HCT116 (cell line): ENCODE data around the gene BET1L. TPM values are rescaled to one million over a fixed set of nuclear protein-coding genes. Genes with fewer than 3 reads are reported as not detected.

ENCODE experiments used
- ATAC-seq: fragments of 200-7000 bp; cut with Tn5 transposase; 2 replicates; pipeline ENCODE4 v1.9.1; 2020; ENCODE audit warnings: mild to moderate bottlenecking, moderate library complexity
- BruUV-seq: library from RNA; stranded (reverse); fragments of 400-500 nt; replicated peaks from 2 replicates; lab custom pipeline; 2021; lab: Mats Ljungman, UMichigan
- CTCF ChIA-PET: fragments of 300-600 bp; sonication (Branson Sonifier 250); formaldehyde crosslinking; loops from one replicate; lab custom pipeline; 2021; ENCODE audit warnings: antibody characterized with exemption; lab: Charles Lee
- POLR2A ChIA-PET: fragments of 300-600, 350-600 bp; sonication (Branson Sonifier 250); formaldehyde crosslinking; loops from one replicate; lab custom pipeline; 2021; ENCODE audit warnings: antibody characterized with exemption; lab: Charles Lee
- RAD21 ChIA-PET, 2 experiments: fragments of 300-600 bp; sonication (Branson Sonifier 250); formaldehyde crosslinking; loops; one replicate each; lab custom pipeline; 2023; ENCODE audit warnings: low total read pairs in 2 of 2; ENCODE audit not compliant: uncharacterized antibody in 2 of 2, unreplicated experiment in 2 of 2, low non-redundant PET in 1 of 2; lab: Charles Lee
- DNase-seq: peaks from one replicate; pipeline ENCODE4 v3.0.0-alpha.2; 2010; ENCODE audit warnings: low read depth, low spot score
- H2AFZ ChIP-seq: fragments of 200-600 bp; shearing (Covaris generic), sonication (generic); 2 replicates; pipeline ENCODE4 v1.6.1; 2017; ENCODE audit warnings: low read depth, mixed run types, mixed read lengths, antibody characterized with exemption, low read length; ENCODE audit not compliant: poor library complexity, severe bottlenecking
- H3K27ac ChIP-seq: 2 replicates; pipeline ENCODE4 v1.5.1; 2012; ENCODE audit warnings: low read depth, low read length
- H3K27me3 ChIP-seq: fragments of 200-600 bp; sonication (generic); 2 replicates; pipeline ENCODE4 v1.6.1; 2016; ENCODE audit warnings: mixed run types, low read length, mixed read lengths; ENCODE audit not compliant: insufficient read depth
- H3K36me3 ChIP-seq, 2 experiments: fragments of 200-500 bp in 1 of 2; fragments of 200-600 bp in 1 of 2; sonication (Bioruptor generic) in 1 of 2; sonication (generic) in 1 of 2; 2 replicates each; pipeline versions ENCODE4 v1.5.1 to v1.6.1; 2014 to 2016; ENCODE audit warnings: low read length in 2 of 2, inconsistent platforms in 1 of 2, mixed read lengths in 1 of 2, mixed run types in 1 of 2; ENCODE audit not compliant: insufficient read depth in 2 of 2, control insufficient read depth in 1 of 2
- H3K4me1 ChIP-seq, 2 experiments: fragments of 200-600 bp in 1 of 2; sonication (generic) in 1 of 2; 2 replicates each; pipeline versions ENCODE4 v1.5.1 to v1.6.1; 2012 to 2017; ENCODE audit warnings: low read length in 2 of 2, inconsistent platforms in 1 of 2, mild to moderate bottlenecking in 1 of 2, mixed read lengths in 1 of 2, mixed run types in 1 of 2, moderate library complexity in 1 of 2; ENCODE audit not compliant: insufficient read depth in 2 of 2, control insufficient read depth in 1 of 2
- H3K4me2 ChIP-seq: fragments of 200-600 bp; sonication (generic); 2 replicates; pipeline ENCODE4 v1.6.1; 2017; ENCODE audit warnings: mixed run types, low read length, mixed read lengths
- H3K4me3 ChIP-seq, 2 experiments: fragments of 200-600 bp in 1 of 2; sonication (generic) in 1 of 2; replicated peaks in 1 of 2; 2 replicates each; pipeline ENCODE4 v1.5.1; 2011 to 2016; ENCODE audit warnings: low read length in 2 of 2, control low read depth in 1 of 2, low read depth in 1 of 2, mild to moderate bottlenecking in 1 of 2, mixed read lengths in 1 of 2, mixed run types in 1 of 2
- H3K79me2 ChIP-seq: fragments of 200-600 bp; sonication (generic); 2 replicates; pipeline ENCODE4 v1.6.1; 2017; ENCODE audit warnings: mild to moderate bottlenecking, mixed run types, low read length, moderate library complexity, mixed read lengths; ENCODE audit not compliant: insufficient read depth
- H3K9ac ChIP-seq: fragments of 200-600 bp; sonication (generic); 2 replicates; pipeline ENCODE4 v1.6.1; 2016; ENCODE audit warnings: low read length, mixed read lengths
- H3K9me2 ChIP-seq: fragments of 200-600 bp; sonication (generic), shearing (Covaris generic); 2 replicates; pipeline ENCODE4 v1.6.1; 2017; ENCODE audit warnings: mixed run types, mild to moderate bottlenecking, moderate library complexity; ENCODE audit not compliant: insufficient read depth
- H3K9me3 ChIP-seq, 2 experiments: fragments of 200-500 bp in 1 of 2; fragments of 200-600 bp in 1 of 2; sonication (Bioruptor generic) in 1 of 2; sonication (generic) in 1 of 2; 2 replicates each; pipeline ENCODE4 v1.6.1; 2014 to 2017; ENCODE audit warnings: low read length in 2 of 2, mixed read lengths in 2 of 2, inconsistent platforms in 1 of 2, low read depth in 1 of 2, mild to moderate bottlenecking in 1 of 2, mixed run types in 1 of 2, moderate library complexity in 1 of 2; ENCODE audit not compliant: control insufficient read depth in 1 of 2, insufficient read depth in 1 of 2
- H4K20me1 ChIP-seq: fragments of 200-600 bp; sonication (generic), shearing (Covaris generic); 2 replicates; pipeline ENCODE4 v1.6.1; 2017; ENCODE audit warnings: mixed run types, mild to moderate bottlenecking, moderate library complexity; ENCODE audit not compliant: insufficient read depth
- ATF3 ChIP-seq: IDR thresholded peaks from 2 replicates; pipeline ENCODE4 v1.6.1; 2012
- CTCF ChIP-seq, 3 experiments: fragments of 200-600 bp in 1 of 3; sonication (generic) in 1 of 3; IDR thresholded peaks in 2 of 3; conservative IDR thresholded peaks in 1 of 3; 2 replicates each; pipeline ENCODE4 v1.5.1; 2012 to 2017; ENCODE audit warnings: low read depth in 2 of 3, low read length in 2 of 3, antibody characterized with exemption in 1 of 3, borderline replicate concordance in 1 of 3, control low read depth in 1 of 3, mild to moderate bottlenecking in 1 of 3, mixed read lengths in 1 of 3, mixed run types in 1 of 3, moderate library complexity in 1 of 3; ENCODE audit not compliant: insufficient read depth in 1 of 3
- EGR1 ChIP-seq: IDR thresholded peaks from 2 replicates; pipeline ENCODE4 v1.6.1; 2012; ENCODE audit warnings: low read depth
- ELF1 ChIP-seq: IDR thresholded peaks from 2 replicates; pipeline ENCODE4 v1.6.1; 2012; ENCODE audit warnings: low read depth, borderline replicate concordance
- EZH2 ChIP-seq: fragments of 200-600 bp; sonication (generic); IDR thresholded peaks from 2 replicates; pipeline ENCODE4 v1.6.1; 2017; ENCODE audit warnings: antibody characterized with exemption, mixed run types
- EZH2phosphoT487 ChIP-seq: fragments of 200-600 bp; IDR thresholded peaks from 2 replicates; pipeline ENCODE4 v1.6.1; 2018; ENCODE audit warnings: antibody characterized with exemption, borderline replicate concordance
- FOSL1 ChIP-seq: IDR thresholded peaks from 2 replicates; pipeline ENCODE4 v1.6.1; 2012; ENCODE audit warnings: low read depth
- JUND ChIP-seq: IDR thresholded peaks from 2 replicates; pipeline ENCODE4 v1.6.1; 2012
- MAX ChIP-seq: IDR thresholded peaks from 2 replicates; pipeline ENCODE4 v1.6.1; 2012
- POLR2A ChIP-seq: IDR thresholded peaks from 2 replicates; pipeline ENCODE4 v1.7.0; 2011; ENCODE audit warnings: borderline replicate concordance; ENCODE audit not compliant: insufficient read depth, insufficient read length; ENCODE audit errors: extremely low read depth
- POLR2AphosphoS5 ChIP-seq: IDR thresholded peaks from 2 replicates; pipeline ENCODE4 v1.6.1; 2011; ENCODE audit warnings: mild to moderate bottlenecking, low read depth, low read length, moderate library complexity
- SIN3A ChIP-seq: IDR thresholded peaks from 2 replicates; pipeline ENCODE4 v1.6.1; 2012; ENCODE audit warnings: low read depth
- SP1 ChIP-seq: IDR thresholded peaks from 2 replicates; pipeline ENCODE4 v1.6.1; 2012; ENCODE audit warnings: low read depth
- SRF ChIP-seq: IDR thresholded peaks from 2 replicates; pipeline ENCODE4 v1.6.1; 2012; ENCODE audit warnings: low read depth
- TCF7L2 ChIP-seq: IDR thresholded peaks from 2 replicates; pipeline ENCODE4 v1.7.0; 2011; ENCODE audit warnings: borderline replicate concordance, inconsistent platforms; ENCODE audit not compliant: insufficient read depth, insufficient read length; ENCODE audit errors: extremely low read depth
- YY1 ChIP-seq: IDR thresholded peaks from 2 replicates; pipeline ENCODE4 v1.6.1; 2011; ENCODE audit warnings: low read length, low read depth, moderate library complexity, mild to moderate bottlenecking; ENCODE audit not compliant: insufficient replicate concordance; ENCODE audit errors: extremely low read depth
- ZBTB33 ChIP-seq: IDR thresholded peaks from 2 replicates; pipeline ENCODE4 v1.6.1; 2011; ENCODE audit warnings: mild to moderate bottlenecking, low read length, moderate library complexity; ENCODE audit not compliant: insufficient replicate concordance; ENCODE audit errors: extremely low read depth
- ZFX ChIP-seq: fragments of 450-650 bp; IDR thresholded peaks from 2 replicates; pipeline ENCODE4 v1.6.1; 2017
- ZNF274 ChIP-seq: fragments of 200-500 bp; sonication (Bioruptor generic); IDR thresholded peaks from 2 replicates; pipeline ENCODE4 v1.6.1; 2014; ENCODE audit warnings: mild to moderate bottlenecking, low read depth, low read length, inconsistent platforms
- intact Hi-C: fragments of 100-400 bp; cut with micrococcal nuclease; formaldehyde crosslinking; loops from 2 replicates; pipeline ENCODE4 v1.10.0; 2022
- total RNA-seq: library from RNA; stranded (reverse); gene quantifications from one replicate; pipeline ENCODE4 v1.2.1, GENCODE V29; 2021; ENCODE audit not compliant: unreplicated experiment

The BET1L gene
- total RNA-seq, 1 experiment from 2014 or later: 49.1 TPM

- Histone ChIP-seq H3K9me2 (no peaks in the 10 kb centered on the region), H3K79me2 (peaks cover 44% of the 10 kb centered on the region)
- ChIA-PET POLR2A (no interaction called here), CTCF (no interaction called here)
- no peak for TF ChIP-seq SRF
- TF ChIP-seq ZNF274: no peak
- TF ChIP-seq EGR1: no peak
- no peak for TF ChIP-seq ZFX
- TF ChIP-seq SP1: no peak
- no peak for TF ChIP-seq EZH2phosphoT487
- no peak for TF ChIP-seq JUND
- no peak for TF ChIP-seq ZBTB33
- no peak for TF ChIP-seq ELF1
- TF ChIP-seq CTCF (IDR thresholded peaks at IDR 0.05 in 2 of 3, conservative IDR thresholded peaks at IDR 0.05 in 1 of 3; ENCODE audit: borderline replicate concordance in 1 of 3, insufficient read depth in 1 of 3, low read depth in 2 of 3, low read length in 2 of 3): no peak
- no peak for TF ChIP-seq POLR2AphosphoS5
- no peak for TF ChIP-seq SIN3A
- TF ChIP-seq ATF3: no peak
- no peak for TF ChIP-seq TCF7L2
- TF ChIP-seq EZH2: no peak
- no peak for TF ChIP-seq MAX
- no peak for TF ChIP-seq YY1
- no peak for TF ChIP-seq POLR2A
- no peak for TF ChIP-seq FOSL1
- TF ChIP-seq, all 23 proteins: peak for 0
- Histone ChIP-seq H3K4me1 (peaks cover 9 to 16% of the 10 kb centered on the region in 2 experiments), H3K9ac (no peak overlapping the region), H2AFZ (no peak overlapping the region), H3K9me3 (no peaks in the 10 kb centered on the region), H3K27me3 (no peaks in the 10 kb centered on the region), H3K36me3 (peaks cover 6 to 25% of the 10 kb centered on the region in 2 experiments; a peak in 3 of 4 replicates), H4K20me1 (no peaks in the 10 kb centered on the region), H3K27ac (no peak overlapping the region), H3K4me2 (no peak overlapping the region), H3K4me3 (no peak overlapping the region)
- BruUV-seq: no TSS peak
- ATAC-seq (no peak), DNase-seq (no peak)
- intact Hi-C loops: no loop called here
- RAD21 ChIA-PET: no interaction called here
Observed at GRCh38 chr11:204587-205109, 2.6 kb downstream of the BET1L start.
